Keratinocyte (primary cell): ENCODE data around the gene CNPY2.

Source experiments
- CTCF ChIP-seq, 3 experiments: IDR thresholded peaks in 1 of 3; conservative IDR thresholded peaks in 1 of 3; optimal IDR thresholded peaks in 1 of 3; 2 replicates in 2 of 3; 3 replicates in 1 of 3; pipeline versions ENCODE3 to v1.5.1; 2011; ENCODE audit warnings: low read length in 3 of 3, mild to moderate bottlenecking in 3 of 3, moderate library complexity in 2 of 3, control low read depth in 1 of 3, inconsistent platforms in 1 of 3; ENCODE audit not compliant: insufficient read depth in 2 of 3; ENCODE audit errors: extremely low read depth in 1 of 3
- EZH2 ChIP-seq: IDR thresholded peaks from one replicate; pipeline ENCODE4 v1.6.1; 2012; ENCODE audit warnings: inconsistent platforms, mild to moderate bottlenecking, low read length, moderate library complexity

GRCh38 chr12:56307221-56307965 lies 8.4 kb downstream of the CNPY2 start:
- no peak for TF ChIP-seq CTCF (optimal IDR thresholded peaks at IDR 0.05 in 1 of 3, IDR thresholded peaks at IDR 0.05 in 1 of 3, conservative IDR thresholded peaks at IDR 0.05 in 1 of 3; ENCODE audit: extremely low read depth in 1 of 3, insufficient read depth in 2 of 3, low read length in 3 of 3)
- no peak for TF ChIP-seq EZH2
